A172 (cell line): ENCODE results near the gene CCN2. TPM values are rescaled to one million over a fixed set of nuclear protein-coding genes. Genes with fewer than 3 reads are reported as not detected.
"Not testable (repeated sequence)": the region's sequence is repeated elsewhere in the genome, so short reads cannot be mapped to it uniquely, and the experiment has no call there.

Experiments used
- DNase-seq: peaks from one replicate; pipeline ENCODE4 v3.0.0-alpha.2; 2015; ENCODE audit warnings: low spot score
- total RNA-seq: library from RNA; depleted of rRNA; stranded (reverse); fragments of >200 nt; shearing (Covaris generic); gene quantifications from 2 replicates; pipeline ENCODE4 v1.2.3, GENCODE V29; 2014; rRNA removed

The CCN2 gene
- total RNA-seq, 1 experiment from 2014 or later, result 42.6 TPM

DNA sequence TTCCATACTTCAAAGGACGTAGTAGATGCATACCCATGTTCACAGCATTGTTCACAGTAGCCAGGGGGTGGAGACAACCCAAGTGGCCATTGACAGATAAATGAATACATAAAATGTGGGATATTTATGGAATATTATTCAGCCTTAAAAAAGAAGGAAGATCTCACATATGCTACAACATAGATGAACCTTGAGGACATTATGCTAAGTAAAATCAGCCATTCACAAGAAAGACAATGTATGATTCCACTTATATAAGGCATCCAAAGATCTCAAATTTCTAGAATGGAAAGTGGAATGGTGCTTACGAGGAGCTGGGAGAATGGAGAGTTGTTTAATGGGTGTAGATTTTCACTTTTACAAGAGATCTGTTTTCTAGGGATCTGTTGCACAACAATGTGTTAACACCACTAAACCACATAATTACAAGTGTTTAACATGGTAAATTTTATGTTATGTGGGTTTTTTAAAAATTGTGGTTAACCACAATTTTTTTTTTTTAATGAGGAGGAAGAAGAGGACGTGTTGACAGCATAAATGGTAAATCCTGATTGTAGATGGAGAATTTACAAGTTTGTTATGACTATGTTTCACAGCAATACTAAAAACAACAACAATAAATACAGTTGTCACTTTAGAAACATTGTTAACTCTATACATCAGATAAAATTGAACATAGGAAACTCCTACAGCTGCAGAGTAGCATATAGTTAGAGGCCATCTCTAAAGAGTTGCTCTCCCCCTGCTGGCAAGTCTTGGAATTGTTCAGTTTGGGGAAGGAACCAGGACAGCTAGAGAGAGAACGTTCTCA is 41.6 kb downstream of the CCN2 start:
- peak; percentile 64 for DNase-seq

DNA sequence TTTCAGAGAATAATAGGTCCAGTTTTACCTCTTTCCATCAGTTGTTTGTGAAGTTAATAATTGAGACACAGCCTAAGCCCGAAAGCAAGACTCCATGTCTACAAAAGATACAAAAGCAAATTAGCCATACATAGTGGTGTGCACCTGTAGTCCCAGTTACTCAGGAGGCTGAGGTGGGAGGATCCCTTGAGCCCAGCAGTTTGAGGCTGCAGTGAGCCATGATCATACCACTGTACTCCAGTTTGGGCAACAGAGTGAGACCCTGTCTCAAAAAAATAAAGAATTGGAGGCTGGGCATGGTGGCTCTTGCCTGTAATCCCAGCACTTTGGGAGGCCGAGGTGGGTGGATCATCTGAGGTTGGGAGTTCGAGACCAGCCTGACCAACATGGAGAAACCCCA is 42.4 kb downstream of the CCN2 start:
- DNase-seq, result not testable (repeated sequence)

DNA sequence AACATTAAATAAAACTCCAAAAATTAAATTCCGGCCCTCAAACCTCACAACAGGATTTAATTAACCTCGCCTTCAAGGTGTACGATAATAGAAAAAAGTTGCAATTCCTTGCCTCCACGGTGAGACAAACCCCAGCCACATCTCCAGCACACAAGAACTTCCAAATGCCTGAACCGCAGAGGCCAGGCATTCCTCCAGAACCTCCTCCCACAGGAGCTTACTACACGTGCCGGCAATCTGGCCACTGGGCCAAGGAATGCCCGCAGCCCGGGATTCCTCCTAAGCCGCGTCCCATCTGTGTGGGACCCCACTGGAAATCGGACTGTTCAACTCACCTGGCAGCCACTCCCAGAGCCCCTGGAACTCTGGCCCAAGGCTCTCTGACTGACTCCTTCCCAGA is 47.4 kb downstream of the CCN2 start:
- DNase-seq, result not testable (repeated sequence)

DNA sequence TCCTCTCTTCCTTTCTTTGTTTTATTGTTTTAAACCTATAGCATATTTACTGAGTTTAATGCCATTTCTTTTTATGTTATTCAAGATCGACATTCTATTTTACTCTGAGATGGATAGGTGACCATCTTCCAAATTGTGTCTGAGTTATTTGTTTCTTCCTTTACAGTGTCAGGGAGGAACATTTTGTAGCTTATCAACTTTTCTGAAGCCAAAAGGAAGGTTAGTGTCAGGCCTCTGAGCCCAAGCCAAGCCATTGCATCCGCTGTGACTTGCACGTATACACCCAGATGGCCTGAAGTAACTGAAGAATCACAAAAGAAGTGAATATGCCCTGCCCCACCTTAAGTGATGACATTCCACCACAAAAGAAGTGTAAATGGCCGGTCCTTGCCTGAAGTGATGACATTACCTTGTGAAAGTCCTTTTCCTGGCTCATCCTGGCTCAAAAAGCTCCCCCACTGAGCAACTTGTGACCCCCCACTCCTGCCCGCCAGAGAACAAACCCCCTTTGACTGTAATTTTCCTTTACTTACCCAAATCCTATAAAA is 49.8 kb downstream of the CCN2 start:
- not testable (repeated sequence) for DNase-seq

DNA sequence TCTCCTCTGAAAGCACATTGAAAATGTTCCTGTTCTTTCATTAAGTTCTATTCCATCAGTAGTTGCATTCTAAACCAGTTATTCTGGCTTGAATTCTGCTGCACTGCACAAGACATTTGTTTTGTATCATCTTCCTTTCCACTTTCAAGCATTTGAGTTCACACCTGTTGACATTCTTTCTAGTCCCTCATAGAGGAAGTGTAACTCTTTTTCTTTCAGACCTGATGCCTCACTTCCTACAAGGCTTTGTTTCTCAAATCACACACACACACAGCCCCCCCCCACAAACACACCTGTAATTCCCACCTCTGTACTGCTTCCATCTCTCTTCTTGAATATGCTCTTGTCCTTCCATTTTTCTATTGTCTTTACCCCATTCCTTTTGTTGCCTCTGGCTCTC is 50.9 kb downstream of the CCN2 start:
- no peak for DNase-seq

DNA sequence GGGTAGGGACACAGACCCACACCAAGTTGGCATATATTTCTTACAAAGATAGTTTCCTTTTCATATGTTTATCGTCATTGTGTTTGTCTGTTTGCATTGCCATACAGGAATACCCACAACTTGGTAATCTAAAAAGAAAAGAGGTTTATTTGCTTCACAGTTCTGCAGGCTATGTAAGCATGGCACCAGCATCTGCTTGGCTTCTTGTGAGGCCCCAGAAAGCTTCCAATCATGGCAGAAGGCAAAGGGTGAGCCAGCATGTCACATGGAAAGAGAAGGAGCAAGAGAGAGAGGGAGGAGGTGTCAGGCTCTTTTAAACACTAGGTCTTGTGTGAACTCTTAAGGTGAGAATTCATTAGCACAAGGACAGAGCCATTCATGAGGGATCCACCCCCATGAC is 52.5 kb downstream of the CCN2 start:
- no peak for DNase-seq

Other genes with a start within 250 kb of the CCN2 start
- gene OR2A4, start 250.0 kb downstream of the CCN2 start, total RNA-seq, result not detected in 2 replicates
- gene CTAGE9, start 240.4 kb downstream of the CCN2 start, total RNA-seq, result not detected in 2 replicates
- 5.0 and 5.6 TPM in 2 replicates for gene ENPP1, start 143.4 kb downstream of the CCN2 start, total RNA-seq